Stimulated activated CD8-positive, alpha-beta memory T cell treated with anti-CD3 and anti-CD28 coated beads, Interleukin-4, amount 100 ng/mL, for 24 hours (primary cell): ENCODE data around the gene HNF4A.

ENCODE experiments used
- DNase-seq: peaks from one replicate; pipeline ENCODE4 v3.0.0-alpha.2; 2020; ENCODE audit warnings: low read depth

Gene HNF4A

DNA sequence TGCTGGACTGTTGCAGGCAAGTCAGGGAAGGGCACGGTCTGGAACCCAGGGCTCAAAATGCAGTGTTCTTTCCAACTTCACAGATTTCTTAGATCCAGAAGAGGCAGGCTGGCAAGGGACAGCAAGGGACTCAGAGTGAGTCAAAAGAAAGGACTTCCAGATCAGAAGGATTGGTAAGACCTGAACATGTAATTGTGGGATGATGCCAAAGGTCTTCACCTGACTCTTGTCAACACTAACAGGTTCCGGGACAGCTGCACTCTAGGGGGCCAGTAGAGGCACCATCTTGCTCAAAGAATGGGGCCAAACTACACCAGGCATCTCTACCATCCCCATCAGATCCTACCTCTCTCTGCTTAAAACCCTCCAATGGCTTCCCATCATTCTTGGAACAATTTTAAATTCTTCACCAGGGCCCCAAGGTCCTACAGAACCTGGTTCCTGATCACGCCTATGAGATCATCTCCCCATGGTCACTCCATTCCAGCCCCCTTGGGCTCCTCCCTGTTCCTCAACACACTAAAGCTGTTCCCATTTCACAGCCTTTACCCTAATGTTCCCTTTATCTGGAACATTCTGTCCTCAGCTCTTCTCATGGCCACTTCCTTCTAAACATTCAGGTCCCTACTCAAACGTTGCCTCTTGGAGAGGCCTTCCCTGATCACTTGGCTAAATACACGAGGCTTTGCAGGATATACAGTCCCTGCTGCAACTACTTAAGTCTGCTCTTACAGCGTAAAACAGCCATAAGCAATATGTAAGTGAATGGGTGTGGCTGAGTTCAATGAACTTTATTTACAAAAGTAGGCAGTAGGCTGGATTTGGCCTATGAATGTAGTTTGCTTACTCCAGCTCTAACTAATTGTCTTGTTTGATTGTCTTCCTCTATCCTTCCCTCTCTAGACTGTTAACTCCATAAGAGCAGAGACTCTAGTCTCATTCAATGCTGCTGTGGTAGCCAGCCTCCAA is 90.5 kb downstream of the HNF4A start:
- DNase-seq: no peak

DNA sequence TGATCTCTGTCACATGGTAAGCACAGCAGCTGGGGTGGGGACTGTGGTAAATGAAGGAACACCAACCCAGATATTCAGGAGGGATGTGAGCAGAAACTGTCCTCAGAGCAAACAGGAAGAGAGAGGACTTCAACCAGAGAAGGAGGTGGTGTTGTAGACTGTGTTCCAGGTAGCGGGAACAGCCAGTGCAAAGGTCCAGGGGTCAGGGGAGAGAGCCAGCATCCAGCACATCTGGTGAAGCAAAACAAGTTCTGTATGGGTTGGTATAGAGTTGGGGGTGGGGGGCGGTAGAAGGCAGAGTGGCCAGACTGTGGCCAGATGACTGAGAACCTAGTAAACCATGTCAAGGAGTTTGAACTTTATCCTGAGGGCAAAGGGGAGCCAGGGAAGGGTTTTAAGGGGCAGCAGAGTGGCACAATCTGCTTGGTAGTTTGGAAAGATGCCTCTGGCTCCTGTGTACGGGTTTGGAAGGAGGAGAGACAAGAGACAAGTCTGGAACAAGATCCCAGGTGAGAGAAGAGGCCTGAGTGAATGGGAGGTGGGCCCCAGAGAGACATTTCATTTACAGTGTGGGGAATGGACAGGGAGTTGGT is 92.4 kb downstream of the HNF4A start:
- DNase-seq: no peak

DNA sequence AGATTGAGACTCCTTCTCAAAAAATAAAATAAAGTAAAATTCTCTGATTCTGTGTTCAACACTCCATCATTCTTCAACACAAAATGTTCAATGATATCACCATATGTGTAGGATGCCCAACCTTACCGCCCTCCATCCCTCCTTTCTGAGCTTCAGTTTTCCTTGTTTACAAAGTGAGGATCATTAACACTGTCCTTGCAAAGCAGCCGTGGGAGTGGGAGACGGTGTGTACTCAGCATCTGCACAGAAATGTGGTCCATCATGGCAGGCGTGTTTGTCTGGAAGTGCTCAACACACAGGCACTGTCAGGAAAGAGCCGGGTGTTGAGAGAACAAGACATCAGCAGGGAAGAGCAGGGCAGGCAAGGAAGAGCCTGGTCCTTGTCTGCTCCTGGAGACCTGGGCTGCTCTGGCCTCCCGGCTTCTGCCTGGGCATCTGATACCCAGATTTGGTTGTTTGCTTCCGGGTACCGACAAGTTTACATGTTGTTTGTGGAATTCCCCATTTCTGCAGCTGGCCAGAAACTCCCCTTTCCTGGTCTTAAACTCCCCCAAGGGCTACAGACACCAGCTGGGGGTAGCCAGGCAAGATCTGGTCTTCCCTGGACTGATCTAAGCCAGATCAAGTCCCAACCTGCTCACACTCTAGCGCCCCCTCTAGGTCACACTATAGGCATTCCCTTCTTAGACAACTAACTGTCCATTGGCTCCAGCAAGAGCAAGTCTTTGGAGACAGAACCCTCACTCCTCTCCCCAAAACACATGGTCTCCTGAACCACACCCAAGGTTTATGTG is 93.5 kb downstream of the HNF4A start:
- no peak for DNase-seq

DNA sequence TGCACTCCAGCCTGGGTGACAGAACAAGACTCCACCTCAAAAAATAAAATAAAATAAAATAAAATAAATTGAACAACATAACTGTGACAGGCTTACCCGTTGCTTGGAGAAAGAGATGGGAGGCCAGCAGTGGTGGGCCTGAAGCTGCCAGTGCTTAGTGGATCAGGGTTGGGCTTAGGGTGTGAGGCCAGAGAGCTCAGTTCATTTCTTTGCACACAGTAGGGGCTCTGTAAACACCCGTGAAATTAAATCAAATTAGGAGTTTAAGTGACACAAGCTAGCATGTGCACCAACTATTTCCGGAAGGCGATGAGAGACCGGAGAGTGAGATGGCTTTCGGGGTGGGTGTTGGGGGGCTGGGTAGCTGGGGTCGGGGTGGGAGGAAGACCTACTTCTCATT is 94.4 kb downstream of the HNF4A start:
- no peak for DNase-seq

DNA sequence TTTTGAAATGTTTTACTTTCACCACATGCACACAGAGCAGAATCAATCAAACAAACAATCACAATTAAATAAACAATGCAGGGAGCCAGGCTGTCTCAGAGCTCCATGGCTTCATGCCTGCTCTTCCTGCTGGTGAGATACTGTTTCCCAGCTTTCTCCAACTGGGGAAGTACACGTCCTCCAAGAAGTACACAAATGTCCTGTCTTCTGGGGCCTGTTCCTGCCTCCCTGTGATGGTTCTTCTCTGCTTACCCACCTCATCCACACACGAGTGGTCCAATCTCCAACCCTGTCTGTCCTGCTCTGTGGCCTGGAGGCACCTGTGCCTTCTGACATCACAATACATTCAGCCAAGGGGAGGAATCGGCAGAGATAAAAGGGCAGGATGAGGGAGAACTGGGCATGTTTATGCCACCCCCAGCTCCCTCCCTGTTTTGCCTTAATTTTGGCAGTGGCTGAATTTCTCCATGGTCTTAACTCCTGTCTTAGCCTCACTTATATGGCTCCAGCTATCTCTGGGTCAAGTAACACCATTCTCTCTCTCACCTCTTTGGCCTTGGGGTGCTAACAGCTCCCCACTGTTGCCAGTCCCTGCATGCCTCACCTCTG is 94.9 kb downstream of the HNF4A start:
- no peak for DNase-seq

DNA sequence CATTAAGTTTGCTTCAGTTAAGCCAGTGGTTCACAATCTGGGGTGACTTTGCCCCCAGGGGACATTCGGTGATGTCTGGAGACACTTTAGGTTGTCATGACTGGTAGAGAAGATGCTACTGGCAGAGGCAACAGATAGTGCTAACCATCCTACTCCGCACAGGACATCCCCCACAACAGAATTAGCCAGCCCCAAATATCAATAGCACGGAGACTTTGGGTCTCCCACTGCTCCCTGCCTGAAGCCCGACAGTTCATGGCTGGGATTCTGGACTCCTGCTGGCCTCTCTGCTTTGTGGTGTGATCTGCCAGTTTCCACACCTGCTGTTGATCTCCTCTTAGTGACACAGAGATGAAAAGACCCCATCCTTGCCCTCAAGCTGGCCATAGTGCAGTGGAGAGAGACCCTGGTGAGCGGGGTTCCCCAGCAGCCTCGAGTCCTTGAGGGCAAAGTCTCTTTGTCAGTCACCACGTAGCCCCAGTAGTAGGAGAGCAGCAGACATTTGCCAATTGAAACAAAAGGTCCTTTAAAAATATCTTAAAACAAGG is 95.5 kb downstream of the HNF4A start:
- DNase-seq: no peak

DNA sequence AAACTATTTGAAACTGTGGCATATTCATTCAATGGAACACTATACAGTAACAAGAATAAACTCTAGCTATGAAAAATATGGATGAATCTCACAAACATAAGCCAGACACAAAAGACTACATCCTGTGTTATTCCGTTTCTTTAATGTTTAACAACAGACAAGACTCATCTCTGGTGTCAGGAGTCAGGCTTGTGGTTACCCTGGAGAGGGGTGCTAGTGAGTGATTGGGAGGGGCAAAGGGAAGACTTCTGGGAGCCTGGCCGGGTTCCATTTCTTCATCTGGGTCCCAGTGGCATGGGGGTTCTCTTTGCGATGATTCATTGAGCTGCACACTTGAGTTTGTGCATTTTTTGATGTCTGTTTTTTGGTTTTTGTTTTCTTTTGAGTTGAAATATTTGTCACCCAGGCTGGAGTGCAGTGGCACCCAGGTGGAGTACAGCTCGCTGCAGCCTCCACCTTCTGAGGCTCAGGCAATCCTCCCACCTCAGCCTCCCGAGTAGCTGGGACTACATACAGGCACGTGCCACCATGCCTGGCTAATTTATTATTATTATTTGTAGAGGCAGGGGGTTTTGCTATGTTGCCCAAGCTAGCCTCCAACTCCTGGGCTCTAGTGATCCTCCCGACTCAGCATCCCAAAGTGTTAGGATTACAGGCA is 98.9 kb downstream of the HNF4A start:
- DNase-seq: no peak

DNA sequence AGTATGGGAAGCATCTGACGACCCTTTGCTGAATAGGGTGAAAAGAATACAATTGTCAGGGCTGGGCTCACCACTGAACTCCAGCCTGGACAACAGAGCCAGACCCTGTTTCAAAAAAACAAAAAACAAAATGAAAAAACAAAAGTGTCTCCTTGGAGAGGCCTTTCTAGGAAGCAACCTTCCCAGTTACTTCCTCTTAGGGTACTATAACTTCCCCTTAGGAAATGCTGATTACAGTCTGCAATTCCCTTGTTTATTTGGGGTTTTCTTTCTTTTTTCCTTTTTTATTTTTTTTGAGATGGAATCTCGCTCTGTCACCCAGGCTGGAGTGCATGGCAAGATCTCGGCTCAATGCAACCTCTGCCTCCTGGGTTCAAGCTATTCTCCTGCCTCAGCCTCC is 99.6 kb downstream of the HNF4A start:
- DNase-seq: no peak

DNA sequence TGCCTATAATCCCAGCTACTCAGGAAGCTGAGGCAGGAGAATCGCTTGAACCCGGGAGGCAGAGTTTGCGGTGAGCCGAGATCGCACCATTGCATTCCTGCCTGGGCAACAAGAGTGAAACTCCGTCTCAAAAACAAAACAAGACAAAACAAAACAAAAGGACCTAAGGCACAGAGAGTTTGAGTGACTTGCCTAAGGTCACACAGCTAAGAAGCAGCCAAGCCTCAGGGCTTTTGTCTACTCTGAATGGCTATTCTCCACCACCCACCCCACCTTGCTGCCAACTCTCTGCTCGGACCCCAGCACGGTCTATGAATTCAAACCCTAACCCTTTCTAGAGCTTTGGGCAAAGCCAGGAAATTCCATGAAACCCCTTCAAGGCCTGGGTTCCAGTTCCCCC is 101.1 kb downstream of the HNF4A start:
- DNase-seq: no peak

DNA sequence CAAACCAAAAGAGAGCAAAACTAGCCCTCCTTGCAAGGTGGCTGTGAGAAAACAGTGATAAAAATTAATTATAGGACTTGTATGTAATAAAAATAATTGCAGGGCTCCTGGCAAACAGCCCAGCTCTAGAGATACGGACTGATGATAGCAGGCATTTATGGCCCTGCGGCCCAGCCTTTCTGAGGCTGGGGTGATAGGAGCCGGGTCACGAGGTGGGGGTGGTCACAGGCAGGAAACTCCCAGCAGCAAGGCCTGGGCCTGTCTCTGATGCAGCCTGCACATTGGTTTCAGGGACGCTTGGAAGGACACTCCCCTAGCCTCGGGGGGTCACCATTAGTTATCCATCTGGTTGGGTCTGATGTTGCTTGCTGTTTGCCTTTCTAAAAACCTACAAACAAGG is 101.5 kb downstream of the HNF4A start:
- no peak for DNase-seq

DNA sequence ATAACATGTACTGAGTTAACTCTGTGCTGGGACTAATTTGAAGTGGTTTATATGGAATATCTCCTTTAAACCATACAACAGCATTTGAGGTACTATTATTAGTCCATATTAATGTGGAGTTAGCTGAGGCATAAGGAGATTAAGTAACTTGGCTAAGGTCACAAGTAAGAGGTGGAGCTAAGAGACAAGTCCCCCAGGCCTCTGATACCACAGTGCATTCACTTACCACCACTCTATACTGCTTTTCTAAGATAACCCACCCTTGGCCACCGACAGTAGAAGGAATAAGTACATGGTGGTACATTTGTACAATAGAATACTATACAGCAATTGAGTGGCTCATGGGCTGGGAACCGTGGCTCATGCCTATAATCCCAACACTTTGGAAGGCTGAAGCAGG is 103.8 kb downstream of the HNF4A start:
- DNase-seq: no peak

DNA sequence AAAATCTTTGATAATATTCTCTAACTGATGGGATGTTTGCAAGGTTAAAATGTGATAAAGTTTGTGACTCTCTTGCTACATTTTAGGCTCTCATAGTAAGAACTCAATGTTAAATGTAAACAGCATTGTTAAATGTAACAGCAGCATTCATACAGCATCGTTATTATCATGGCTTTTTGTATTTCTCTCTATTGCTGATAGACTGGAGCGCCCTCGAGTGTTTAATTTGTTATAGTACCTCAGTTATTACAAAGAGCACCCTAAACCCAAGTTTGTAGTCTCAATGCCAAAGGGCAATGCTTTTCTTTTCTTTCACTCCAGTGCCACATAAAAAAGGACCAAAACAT is 105.3 kb downstream of the HNF4A start:
- no peak for DNase-seq

DNA sequence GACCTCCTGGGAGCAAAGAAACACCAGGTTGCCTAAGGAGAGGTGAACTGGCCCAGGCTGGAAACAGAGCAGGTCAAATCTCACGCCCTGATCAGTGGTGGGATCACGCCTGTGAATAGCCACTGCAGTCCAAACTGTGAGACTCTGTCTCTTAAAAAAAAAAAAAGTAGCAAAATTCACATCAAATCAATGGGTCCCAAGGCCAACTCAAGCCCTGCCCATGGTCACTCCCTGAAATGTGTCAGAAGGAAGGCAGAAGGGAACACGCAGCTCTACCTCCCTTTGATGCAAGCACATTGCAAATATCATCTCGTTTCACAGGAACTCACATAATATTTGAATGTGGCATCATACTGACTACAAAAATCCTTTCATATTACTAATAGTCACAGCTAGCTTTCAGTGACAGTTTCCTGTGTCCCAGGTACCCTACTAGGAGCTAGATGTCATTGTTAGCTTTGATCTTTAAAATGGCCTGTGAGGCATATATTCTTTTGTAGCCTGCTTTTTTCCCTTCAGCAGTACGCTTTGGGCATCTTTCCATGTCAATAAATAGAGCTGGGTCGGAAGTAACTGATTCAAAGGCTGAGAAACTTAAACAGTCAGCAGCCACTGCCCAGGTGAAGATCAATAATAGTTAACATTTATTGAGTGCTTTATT is 105.8 kb downstream of the HNF4A start:
- no peak for DNase-seq

DNA sequence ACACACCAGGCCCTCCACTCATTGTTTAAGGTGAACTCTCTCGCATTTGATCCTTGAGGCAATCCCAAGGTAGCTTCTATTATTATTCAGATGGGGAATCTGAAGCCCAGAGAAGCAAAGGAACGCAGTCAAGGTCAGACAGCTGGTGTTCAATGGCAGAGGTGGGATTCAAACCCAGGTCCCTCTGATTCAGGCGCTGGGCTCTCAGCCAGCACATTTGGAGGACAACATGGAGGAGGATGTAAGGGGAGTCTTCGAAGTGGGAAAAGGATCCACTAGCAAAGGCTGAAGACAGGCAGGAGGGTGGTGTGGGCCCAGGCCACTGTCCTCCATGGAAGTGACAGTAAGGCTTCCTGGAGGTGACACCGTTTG is 106.3 kb downstream of the HNF4A start:
- DNase-seq: no peak

DNA sequence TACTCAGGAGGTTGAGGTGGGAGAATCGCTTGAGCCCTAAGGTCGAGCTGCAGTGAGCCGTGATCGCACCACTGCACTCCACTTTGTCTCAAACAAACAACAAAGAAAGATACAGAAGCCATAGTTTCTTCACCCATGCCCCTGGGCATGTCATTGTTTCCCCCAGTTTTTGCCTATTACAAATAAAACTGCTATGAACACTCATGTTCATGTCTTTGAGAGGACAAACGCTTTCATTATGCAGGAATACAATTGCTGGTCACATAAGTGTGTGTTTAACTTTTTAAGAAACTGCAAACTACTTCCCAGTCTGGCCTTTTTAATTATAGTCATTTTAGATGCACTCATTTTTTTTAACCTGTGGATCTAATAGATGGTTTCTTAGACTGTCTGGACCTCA is 108.0 kb downstream of the HNF4A start:
- DNase-seq: no peak

DNA sequence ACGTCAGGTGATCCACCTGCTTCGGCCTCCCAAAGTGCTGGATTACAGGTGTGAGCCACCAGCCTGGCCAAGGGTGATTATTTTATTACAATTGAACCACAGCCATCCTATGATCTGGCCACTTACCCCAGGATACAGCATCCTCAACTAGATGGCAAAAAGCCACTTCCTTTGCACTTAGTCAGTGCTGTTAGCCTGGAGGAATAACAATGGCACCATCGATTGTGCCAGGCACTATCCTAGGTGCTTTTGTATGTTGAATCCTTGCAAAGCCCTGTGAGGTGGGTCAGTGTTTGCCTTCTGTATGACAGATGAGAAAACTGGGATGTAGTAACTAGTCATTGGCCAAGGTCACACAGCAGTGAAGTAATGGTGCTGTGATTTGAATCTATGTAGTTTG is 109.0 kb downstream of the HNF4A start:
- no peak for DNase-seq

DNA sequence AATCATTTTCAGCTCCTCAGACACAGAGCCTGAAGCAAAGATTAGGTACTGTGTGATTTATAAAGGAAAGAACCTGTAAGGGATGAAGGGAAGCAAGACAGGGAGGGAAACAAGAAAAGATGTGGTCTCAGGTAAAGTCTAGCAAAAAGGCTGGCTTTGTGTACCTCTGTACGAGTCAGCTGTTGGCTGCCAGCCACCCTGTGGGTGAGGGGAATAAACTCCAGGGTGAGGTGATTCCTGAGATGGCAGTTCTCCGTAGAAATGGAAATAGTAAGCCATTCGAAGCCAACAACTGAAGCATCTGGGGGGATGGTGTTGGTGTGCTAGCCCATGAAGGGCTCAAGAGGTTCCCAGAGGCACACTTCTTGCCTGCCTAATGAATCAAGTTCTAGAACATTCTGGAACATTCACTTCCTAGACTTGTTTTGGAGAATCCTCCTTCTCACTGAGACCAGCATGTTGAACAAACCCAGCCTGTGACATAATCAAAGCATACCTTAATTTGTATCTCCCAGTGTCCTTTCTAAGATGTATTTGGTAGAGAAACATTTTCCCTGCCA is 109.6 kb downstream of the HNF4A start:
- DNase-seq: no peak

DNA sequence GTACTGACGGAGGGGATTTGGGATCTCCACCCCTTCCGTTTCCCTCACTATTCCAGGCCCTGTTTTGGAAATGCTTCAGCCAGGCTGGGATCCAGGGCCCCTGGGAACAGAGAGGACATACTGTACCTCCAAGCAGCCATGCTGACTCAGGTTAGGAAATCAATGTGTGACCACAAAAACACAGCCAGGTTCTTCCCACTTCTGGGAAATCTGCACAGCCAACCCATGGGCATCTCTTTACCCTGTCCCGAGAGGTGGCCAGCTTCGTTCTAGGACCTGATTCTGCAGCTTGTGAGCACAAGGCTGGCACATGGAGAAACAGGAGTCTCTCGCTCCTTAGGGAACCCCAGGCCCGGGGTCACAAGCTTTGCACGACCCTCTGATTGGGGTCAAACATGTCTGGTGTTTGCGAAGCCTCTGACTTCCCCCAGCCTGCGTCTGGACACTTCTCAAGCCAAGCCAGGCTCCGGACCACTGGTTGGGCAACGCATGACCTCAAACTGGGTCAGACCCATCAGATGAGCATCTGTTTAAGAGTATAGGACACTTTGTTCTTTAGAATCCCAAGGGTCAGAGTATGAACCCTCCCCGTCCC is 111.9 kb downstream of the HNF4A start:
- DNase-seq: no peak

DNA sequence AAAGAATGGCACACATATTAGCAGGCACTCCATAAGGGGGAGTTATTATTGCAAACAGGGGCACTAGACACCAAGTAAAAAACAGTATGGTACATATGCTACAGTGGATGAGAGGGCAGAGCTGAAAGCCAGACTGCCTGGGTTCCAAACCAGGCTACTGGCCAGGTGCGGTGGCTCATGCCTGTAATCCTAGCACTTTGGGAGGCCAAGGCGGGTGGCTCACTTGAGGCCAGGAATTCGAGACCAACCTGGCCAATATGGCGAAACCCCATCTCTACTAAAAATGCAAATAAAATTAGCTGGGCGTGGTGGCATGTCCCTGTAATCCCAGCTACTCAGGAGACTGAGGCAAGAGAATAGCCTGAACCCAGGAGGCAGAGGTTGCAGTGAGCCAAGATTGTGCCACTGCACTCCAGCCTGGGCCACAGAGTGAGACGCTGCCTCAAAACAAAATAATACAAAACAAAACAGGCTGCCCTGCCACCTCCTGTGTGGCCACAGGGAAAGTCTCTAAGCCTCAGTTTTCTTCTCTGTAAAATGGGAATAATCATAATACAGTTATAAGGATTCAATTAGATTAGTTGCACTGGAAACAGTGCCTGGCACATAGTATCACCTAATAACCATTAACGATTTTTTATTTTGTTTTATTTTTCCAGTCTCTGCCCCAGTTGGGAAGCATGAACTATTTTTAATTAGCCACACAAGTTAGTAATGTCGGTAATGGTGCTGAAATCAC is 112.7 kb downstream of the HNF4A start:
- no peak for DNase-seq

DNA sequence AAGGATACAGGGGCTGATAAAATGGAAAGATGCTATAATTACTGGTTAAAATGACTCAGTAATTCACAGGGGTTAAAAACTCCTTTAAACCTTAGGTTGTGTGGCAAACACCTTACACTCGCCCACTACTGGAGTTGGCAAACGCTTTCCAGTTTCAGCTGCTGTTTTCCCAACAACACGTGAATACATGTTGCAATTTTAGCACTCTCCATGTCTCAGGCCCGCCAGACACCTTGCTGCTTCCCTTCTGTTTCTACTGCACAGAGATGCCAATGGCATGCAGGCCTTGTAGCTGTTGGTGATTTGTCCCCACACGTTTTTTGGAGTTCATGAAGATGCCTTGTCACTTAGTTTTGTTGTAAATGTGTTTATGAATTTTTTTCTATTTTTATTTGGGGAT is 114.8 kb downstream of the HNF4A start:
- no peak for DNase-seq
